Upper lobe of left lung (tissue), 6 donors: ENCODE results near the gene NAAA. TPM values are rescaled to one million over a fixed set of nuclear protein-coding genes. Genes with fewer than 3 reads are reported as not detected.

Experiments
- ATAC-seq, 2 donors: fragments of 200-7000 bp; cut with Tn5 transposase; one replicate each; pipeline ENCODE4 v1.9.1; 2022; ENCODE audit warnings: mild to moderate bottlenecking in 2 of 2, moderate library complexity in 2 of 2; ENCODE audit not compliant: low FRiP score in 2 of 2
- DNase-seq, 2 donors: peaks; one replicate each; pipeline ENCODE4 v3.0.0-alpha.2; 2019 to 2020
- H3K27ac ChIP-seq, 4 donors: fragments of 200-600 bp; sonication (generic); one replicate each; pipeline ENCODE4 v1.5.1; 2016 to 2019
- H3K27me3 ChIP-seq, 4 donors: fragments of 200-600 bp; sonication (generic); one replicate each; pipeline ENCODE4 v1.5.1; 2017 to 2019
- H3K36me3 ChIP-seq, 4 donors: fragments of 200-600 bp; sonication (generic); one replicate each; pipeline ENCODE4 v1.5.1; 2016 to 2019
- H3K4me1 ChIP-seq, 4 donors: fragments of 200-600 bp; sonication (generic); one replicate each; pipeline ENCODE4 v1.5.1; 2018 to 2019
- H3K4me3 ChIP-seq, 4 donors: fragments of 200-600 bp; sonication (generic); one replicate each; pipeline ENCODE4 v1.5.1; 2017 to 2019; ENCODE audit warnings: mild to moderate bottlenecking in 2 of 4, moderate library complexity in 1 of 4
- H3K9me3 ChIP-seq, 4 donors: fragments of 200-600 bp; sonication (generic); one replicate each; pipeline ENCODE4 v1.5.1; 2018 to 2019
- CTCF ChIP-seq, 6 experiments: fragments of 450-650 bp in 4 of 6; fragments of 200-600 bp in 2 of 6; sonication (generic) in 2 of 6; IDR thresholded peaks; one replicate each; pipeline ENCODE4 v1.5.1; 2016 to 2019; ENCODE audit warnings: antibody characterized with exemption in 6 of 6
- EP300 ChIP-seq, 4 donors: sonication (generic); formaldehyde crosslinking; IDR thresholded peaks; one replicate each; pipeline ENCODE4 v1.5.1; 2017; ENCODE audit warnings: antibody characterized with exemption in 4 of 4, control low read depth in 2 of 4
- POLR2A ChIP-seq, 4 donors: fragments of 450-650 bp; IDR thresholded peaks; one replicate each; pipeline ENCODE4 v1.5.1; 2016 to 2017; ENCODE audit warnings: antibody characterized with exemption in 4 of 4, mild to moderate bottlenecking in 2 of 4
- POLR2AphosphoS5 ChIP-seq, 2 donors: sonication (generic); formaldehyde crosslinking; IDR thresholded peaks; one replicate each; pipeline ENCODE4 v1.5.1; 2017; ENCODE audit warnings: antibody characterized with exemption in 2 of 2
- WGBS, 2 donors: methylation state at CpG; one replicate each; pipeline ENCODE4 v1.1.5; 2017 to 2018; 5-methylcytosine and 5-hydroxymethylcytosine counted together
- total RNA-seq, 6 donors: library from RNA; depleted of rRNA in 4 of 6; stranded (reverse); fragments of >200 nt in 4 of 6; gene quantifications; one replicate each; pipeline versions ENCODE4 v1.1.0 to v1.2.1, GENCODE V29; 2016 to 2021
- donor health status: DM: no; HTN: no; CAD: no; lungs with moderate emphysema.
- donor health status: DM: no; HTN: yes; CAD: no; lungs with severe emphysema.

The NAAA gene
- total RNA-seq, 6 donors from 2014 or later, result 14.4 to 45.6 (median 36.7) TPM

- no peaks in the 10 kb centered on the region for H3K9me3 ChIP-seq
- H3K27ac ChIP-seq, result no peak overlapping the region
- DNase-seq (no peak), ATAC-seq (no peak)
- no peaks in the 10 kb centered on the region for H3K36me3 ChIP-seq
- TF ChIP-seq POLR2AphosphoS5 (IDR thresholded peaks at IDR 0.05) (no peak), EP300 (IDR thresholded peaks at IDR 0.05) (no peak), POLR2A (IDR thresholded peaks at IDR 0.05) (no peak), CTCF (IDR thresholded peaks at IDR 0.05) (no peak)
- H3K4me3 ChIP-seq, result no peak overlapping the region
- H3K27me3 ChIP-seq, result no peaks in the 10 kb centered on the region
- no peaks in the 10 kb centered on the region for H3K4me1 ChIP-seq
- 50 to 56% methylated on average over 3 of the region's 3 CpGs for WGBS, 2 donors
Measured at GRCh38 chr4:75869100-75869499, 71.7 kb downstream of the NAAA start.

GRCh38 chr4:75867130-75867529 lies 73.7 kb downstream of the NAAA start:
- no peaks in the 10 kb centered on the region for H3K4me1 ChIP-seq
- DNase-seq (no peak), ATAC-seq (no peak)
- TF ChIP-seq POLR2A (IDR thresholded peaks at IDR 0.05) (no peak), POLR2AphosphoS5 (IDR thresholded peaks at IDR 0.05) (no peak), EP300 (IDR thresholded peaks at IDR 0.05) (no peak), CTCF (IDR thresholded peaks at IDR 0.05) (no peak)
- no peak overlapping the region for H3K27ac ChIP-seq
- H3K36me3 ChIP-seq, result no peaks in the 10 kb centered on the region
- no peak overlapping the region for H3K4me3 ChIP-seq
- no peaks in the 10 kb centered on the region for H3K9me3 ChIP-seq
- H3K27me3 ChIP-seq, result no peaks in the 10 kb centered on the region
- 61 to 68% methylated on average over 3 of the region's 3 CpGs for WGBS, 2 donors

Other genes with a start within 250 kb of the NAAA start
- gene USO1, start 216.4 kb downstream of the NAAA start, total RNA-seq, result 100 to 1,000 TPM in 1 of 6 donors, 10 to 100 TPM in 5; 23.7 to 111 (median 54.3) TPM
- gene PPEF2, start 38.6 kb downstream of the NAAA start, total RNA-seq, result not detected
- 10 to 100 TPM; 23.2 to 32.3 (median 28.1) TPM for gene SDAD1, start 49.9 kb upstream of the NAAA start, total RNA-seq
- gene CXCL9, start 66.5 kb upstream of the NAAA start, total RNA-seq, result 1 to 10 TPM in 3 of 6 donors, under 1 TPM in 2, not detected in 1; 0.89 to 6.6 (median 1.3) TPM
- gene CXCL10, start 82.5 kb upstream of the NAAA start, total RNA-seq, result 1 to 10 TPM in 5 of 6 donors, under 1 TPM in 1; 0.46 to 7.3 (median 3.1) TPM
- gene CXCL11, start 95.1 kb upstream of the NAAA start, total RNA-seq, result under 1 TPM in 3 of 6 donors, not detected in 3; 0.30 to 0.98 (median 0.31) TPM
- gene ART3, start 133.7 kb upstream of the NAAA start, total RNA-seq, result under 1 TPM in 1 of 6 donors, not detected in 5; 0.55 TPM
- gene NUP54, start 207.4 kb upstream of the NAAA start, total RNA-seq, result 10 to 100 TPM; 13.7 to 42.0 (median 29.4) TPM